GM12864 (cell line): ENCODE measurements around the gene SPSB1.

Experiments used
- DNase-seq: peaks from one replicate; pipeline ENCODE4 v3.0.0-alpha.2; 2011; ENCODE audit warnings: low read depth
- H3K4me3 ChIP-seq: 2 replicates; pipeline ENCODE4 v1.5.1; 2011; ENCODE audit warnings: mild to moderate bottlenecking, low read depth, low read length, control low read depth
- CTCF ChIP-seq: IDR thresholded peaks from 2 replicates; pipeline ENCODE4 v1.5.1; 2011; ENCODE audit warnings: low read depth, mild to moderate bottlenecking, moderate library complexity, low read length, control low read depth, inconsistent platforms; ENCODE audit errors: missing control alignments

Gene SPSB1

GRCh38 chr1:9344426-9345200 is 51.9 kb downstream of the SPSB1 start:
- DNase-seq = no peak
- no peak for TF ChIP-seq CTCF
- H3K4me3 ChIP-seq = no peak overlapping the region

- DNase-seq = no peak
- no peak overlapping the region for H3K4me3 ChIP-seq
- no peak for TF ChIP-seq CTCF
These were observed 52.8 kb downstream of the SPSB1 start for GRCh38 chr1:9345471-9345870.

DNA sequence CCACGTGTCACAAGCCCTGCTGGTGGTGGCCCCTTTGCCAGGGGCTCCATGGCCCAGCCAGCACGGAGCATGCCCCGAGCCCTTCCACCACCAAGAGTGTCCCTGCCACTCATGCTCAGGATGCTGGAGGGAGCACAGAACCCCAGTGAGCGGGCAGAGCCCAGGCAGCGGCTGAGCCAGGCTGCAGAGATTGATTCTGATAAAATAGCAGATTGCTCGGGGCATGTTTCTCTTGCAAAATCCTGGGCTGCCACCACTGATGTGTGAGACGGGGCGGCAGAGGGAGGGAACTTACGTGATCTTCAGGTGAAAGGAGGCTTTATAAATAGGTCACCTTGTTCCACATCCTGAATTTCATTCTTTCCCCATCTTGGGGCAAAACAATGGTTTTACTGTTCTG is 53.2 kb downstream of the SPSB1 start:
- no peak for DNase-seq
- no peak for TF ChIP-seq CTCF
- no peak overlapping the region for H3K4me3 ChIP-seq

GRCh38 chr1:9346566-9346965 is 53.9 kb downstream of the SPSB1 start:
- no peak for DNase-seq
- no peak overlapping the region for H3K4me3 ChIP-seq
- TF ChIP-seq CTCF = no peak

DNA sequence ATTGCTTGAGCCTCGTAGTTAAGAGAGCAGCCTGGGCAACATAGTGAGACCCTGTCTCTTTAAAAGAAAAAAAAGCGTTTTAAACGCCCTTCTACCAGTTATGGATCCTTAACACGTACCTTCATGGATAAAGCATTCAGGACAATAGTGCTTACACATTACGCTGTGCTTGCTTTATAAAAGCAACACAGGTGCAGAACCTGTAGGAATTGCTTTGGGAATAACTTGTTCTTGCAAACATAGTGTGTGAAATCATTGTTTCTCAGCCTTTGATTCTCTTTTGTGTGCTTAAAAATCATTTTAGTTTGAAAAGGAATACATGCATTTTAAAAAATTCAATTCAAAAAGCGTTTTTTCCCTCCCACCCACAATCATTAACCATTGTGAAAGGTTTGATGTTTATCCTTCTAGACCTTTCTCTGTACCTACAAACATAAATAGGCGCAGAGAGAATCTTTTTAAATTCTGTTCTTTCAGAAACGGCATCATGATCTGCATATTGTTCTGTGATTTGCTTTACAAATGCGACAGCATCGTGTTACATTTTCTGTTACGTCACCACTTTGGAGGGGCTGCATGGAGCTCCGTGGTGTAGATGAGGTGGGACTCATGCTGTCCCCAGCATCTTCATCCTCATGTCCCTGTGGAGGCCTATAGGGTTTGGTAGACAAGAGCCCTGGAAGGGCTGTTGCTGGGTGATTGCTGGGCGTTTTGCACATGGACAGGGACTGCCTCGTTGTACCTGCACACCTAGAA is 54.6 kb downstream of the SPSB1 start:
- no peak for DNase-seq
- H3K4me3 ChIP-seq = no peak overlapping the region
- TF ChIP-seq CTCF = no peak

DNA sequence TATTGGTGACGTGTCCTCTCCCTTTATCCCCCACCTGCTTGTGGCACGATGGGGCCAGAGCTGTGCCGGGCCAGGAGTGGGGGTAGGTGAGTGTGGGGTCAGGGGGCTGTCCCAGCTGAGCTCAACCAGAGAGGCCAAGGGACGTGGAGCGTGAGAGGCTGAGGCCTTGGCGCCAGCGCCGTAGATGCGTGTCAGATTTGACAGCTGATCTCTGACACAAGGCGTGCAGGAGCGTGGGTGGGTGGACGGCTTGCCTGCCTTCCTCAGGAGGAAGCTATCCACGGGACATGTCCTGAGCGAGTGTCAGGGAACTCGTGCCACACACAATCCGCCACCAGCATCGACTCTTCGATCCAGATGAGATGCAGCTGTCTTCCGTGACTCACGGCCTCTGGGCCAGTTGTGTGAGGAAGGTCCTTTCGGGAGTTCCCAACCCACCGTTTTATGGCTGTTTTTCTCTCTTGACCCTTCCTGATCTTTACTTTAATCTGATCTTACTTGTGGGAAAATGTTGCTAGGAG is 56.7 kb downstream of the SPSB1 start:
- no peak overlapping the region for H3K4me3 ChIP-seq
- TF ChIP-seq CTCF = no peak
- no peak for DNase-seq
